HL-60 (cell line): ENCODE measurements around the gene HUNK.

ENCODE experiments used
- DNase-seq, 2 experiments: peaks; one replicate each; pipeline ENCODE4 v3.0.0-alpha.2; 2010 to 2020; ENCODE audit warnings: low read depth in 1 of 2, low spot score in 1 of 2
- H3K27ac ChIP-seq: fragments of 250-450 bp; sonication (Bioruptor Pico); replicated peaks from 2 replicates; pipeline ENCODE4 v1.5.1; 2020; ENCODE audit warnings: mild to moderate bottlenecking, moderate library complexity
- H3K27me3 ChIP-seq: fragments of 250-450 bp; sonication (Bioruptor Pico); 2 replicates; pipeline ENCODE4 v1.5.1; 2021; ENCODE audit warnings: mild to moderate bottlenecking, moderate library complexity; ENCODE audit not compliant: insufficient read depth, poor library complexity, severe bottlenecking
- H3K4me3 ChIP-seq: replicated peaks from 2 replicates; pipeline ENCODE4 v1.5.1; 2011; ENCODE audit warnings: mild to moderate bottlenecking, control low read depth, low read length; ENCODE audit not compliant: insufficient read depth
- GABPA ChIP-seq: IDR thresholded peaks from 2 replicates; pipeline ENCODE4 v1.6.1; 2012; ENCODE audit warnings: low read depth
- POLR2AphosphoS5 ChIP-seq: IDR thresholded peaks from 2 replicates; pipeline ENCODE4 v1.6.1; 2012; ENCODE audit warnings: low read depth
- SPI1 ChIP-seq: IDR thresholded peaks from 2 replicates; pipeline ENCODE4 v1.6.1; 2012; ENCODE audit warnings: low read depth, mild to moderate bottlenecking, borderline replicate concordance
- TF ChIP-seq, protein P1 (sequence below): IDR thresholded peaks from one replicate; pipeline ENCODE4 v1.5.1; 2011; ENCODE audit warnings: low read length, control low read depth, inconsistent platforms; ENCODE audit not compliant: insufficient read depth
- TF ChIP-seq, protein P2 (sequence below): IDR thresholded peaks from 2 replicates; pipeline ENCODE4 v1.6.1; 2012; ENCODE audit warnings: low read depth; ENCODE audit not compliant: insufficient replicate concordance

Gene HUNK

DNA sequence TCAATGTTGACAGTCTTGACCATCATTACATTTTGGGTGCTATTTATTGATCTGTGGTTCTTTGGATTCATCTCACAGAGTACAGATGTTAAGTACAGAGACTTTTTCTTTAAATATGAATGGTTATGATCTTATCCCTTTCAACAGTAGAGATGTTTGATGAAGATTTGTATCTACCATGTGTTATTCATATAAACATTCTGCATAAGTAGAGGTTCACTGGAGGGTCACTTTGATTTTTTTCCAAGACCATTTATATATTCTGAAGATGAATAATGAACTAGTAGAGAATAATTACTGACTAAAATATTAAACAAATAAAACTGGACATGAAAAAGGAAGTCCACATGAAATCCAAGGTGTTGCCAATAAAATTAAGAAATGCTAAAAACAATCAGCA lies 28.6 kb upstream of the HUNK start:
- H3K27ac ChIP-seq, result no peak overlapping the region
- H3K4me3 ChIP-seq, result no peak overlapping the region
- H3K27me3 ChIP-seq, result no peaks in the 10 kb centered on the region
- TF ChIP-seq POLR2AphosphoS5 (no peak), SPI1 (no peak), GABPA (no peak)
- TF ChIP-seq, protein P1, sequence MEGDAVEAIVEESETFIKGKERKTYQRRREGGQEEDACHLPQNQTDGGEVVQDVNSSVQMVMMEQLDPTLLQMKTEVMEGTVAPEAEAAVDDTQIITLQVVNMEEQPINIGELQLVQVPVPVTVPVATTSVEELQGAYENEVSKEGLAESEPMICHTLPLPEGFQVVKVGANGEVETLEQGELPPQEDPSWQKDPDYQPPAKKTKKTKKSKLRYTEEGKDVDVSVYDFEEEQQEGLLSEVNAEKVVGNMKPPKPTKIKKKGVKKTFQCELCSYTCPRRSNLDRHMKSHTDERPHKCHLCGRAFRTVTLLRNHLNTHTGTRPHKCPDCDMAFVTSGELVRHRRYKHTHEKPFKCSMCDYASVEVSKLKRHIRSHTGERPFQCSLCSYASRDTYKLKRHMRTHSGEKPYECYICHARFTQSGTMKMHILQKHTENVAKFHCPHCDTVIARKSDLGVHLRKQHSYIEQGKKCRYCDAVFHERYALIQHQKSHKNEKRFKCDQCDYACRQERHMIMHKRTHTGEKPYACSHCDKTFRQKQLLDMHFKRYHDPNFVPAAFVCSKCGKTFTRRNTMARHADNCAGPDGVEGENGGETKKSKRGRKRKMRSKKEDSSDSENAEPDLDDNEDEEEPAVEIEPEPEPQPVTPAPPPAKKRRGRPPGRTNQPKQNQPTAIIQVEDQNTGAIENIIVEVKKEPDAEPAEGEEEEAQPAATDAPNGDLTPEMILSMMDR, result no peak
- TF ChIP-seq, protein P2, sequence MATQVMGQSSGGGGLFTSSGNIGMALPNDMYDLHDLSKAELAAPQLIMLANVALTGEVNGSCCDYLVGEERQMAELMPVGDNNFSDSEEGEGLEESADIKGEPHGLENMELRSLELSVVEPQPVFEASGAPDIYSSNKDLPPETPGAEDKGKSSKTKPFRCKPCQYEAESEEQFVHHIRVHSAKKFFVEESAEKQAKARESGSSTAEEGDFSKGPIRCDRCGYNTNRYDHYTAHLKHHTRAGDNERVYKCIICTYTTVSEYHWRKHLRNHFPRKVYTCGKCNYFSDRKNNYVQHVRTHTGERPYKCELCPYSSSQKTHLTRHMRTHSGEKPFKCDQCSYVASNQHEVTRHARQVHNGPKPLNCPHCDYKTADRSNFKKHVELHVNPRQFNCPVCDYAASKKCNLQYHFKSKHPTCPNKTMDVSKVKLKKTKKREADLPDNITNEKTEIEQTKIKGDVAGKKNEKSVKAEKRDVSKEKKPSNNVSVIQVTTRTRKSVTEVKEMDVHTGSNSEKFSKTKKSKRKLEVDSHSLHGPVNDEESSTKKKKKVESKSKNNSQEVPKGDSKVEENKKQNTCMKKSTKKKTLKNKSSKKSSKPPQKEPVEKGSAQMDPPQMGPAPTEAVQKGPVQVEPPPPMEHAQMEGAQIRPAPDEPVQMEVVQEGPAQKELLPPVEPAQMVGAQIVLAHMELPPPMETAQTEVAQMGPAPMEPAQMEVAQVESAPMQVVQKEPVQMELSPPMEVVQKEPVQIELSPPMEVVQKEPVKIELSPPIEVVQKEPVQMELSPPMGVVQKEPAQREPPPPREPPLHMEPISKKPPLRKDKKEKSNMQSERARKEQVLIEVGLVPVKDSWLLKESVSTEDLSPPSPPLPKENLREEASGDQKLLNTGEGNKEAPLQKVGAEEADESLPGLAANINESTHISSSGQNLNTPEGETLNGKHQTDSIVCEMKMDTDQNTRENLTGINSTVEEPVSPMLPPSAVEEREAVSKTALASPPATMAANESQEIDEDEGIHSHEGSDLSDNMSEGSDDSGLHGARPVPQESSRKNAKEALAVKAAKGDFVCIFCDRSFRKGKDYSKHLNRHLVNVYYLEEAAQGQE, result no peak
- DNase-seq, result no peak

DNA sequence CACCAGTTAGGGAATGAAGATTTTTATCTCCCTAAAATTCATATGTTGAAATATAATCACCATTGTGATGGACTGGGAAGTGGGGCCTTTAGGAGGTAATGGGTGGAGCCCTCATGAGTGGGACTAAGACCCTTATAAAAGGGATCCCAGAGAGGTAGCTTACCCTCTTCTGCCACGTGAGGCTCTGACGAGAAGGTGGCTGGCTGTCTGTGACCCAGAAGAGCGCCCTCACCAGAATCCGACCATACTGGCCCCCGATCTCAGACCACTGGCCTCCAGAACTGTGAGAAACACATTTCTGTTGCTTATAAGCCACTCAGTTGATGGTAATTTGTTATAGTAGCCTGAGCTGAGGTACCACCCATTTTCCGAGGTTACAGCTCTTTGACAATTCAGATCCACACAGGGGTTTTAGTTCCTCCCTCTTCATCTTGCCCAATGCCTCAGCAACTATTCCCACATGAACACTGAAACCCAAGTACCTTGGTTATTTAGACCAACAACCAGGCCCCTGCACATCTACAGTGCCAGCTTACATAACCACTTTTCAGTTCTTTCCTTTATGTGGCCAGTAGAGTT lies 27.6 kb upstream of the HUNK start:
- Histone ChIP-seq H3K27ac (no peak overlapping the region), H3K4me3 (no peak overlapping the region), H3K27me3 (no peaks in the 10 kb centered on the region)
- TF ChIP-seq SPI1, result no peak
- no peak for TF ChIP-seq POLR2AphosphoS5
- TF ChIP-seq, protein P2, result no peak
- TF ChIP-seq GABPA, result no peak
- TF ChIP-seq, protein P1, result no peak
- DNase-seq, result no peak

DNA sequence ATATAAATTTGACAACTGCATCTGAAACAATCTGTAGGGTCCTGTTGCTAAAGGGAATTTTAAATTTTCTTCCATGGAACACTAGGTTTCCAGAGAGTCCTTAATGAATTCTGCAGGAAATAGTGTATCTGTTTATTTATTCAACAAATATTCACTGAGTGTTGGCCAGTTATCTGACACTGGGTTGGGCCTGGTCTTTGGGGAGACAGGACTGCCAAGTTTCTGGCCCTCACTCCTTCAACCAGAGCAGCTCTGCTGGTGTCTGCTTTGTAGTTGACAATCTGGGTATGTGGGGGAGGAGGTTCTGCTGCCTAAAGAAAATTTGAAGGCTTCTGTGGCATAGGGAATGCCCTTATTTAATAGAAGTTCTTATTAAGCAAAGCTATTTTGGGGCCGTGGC lies 26.1 kb upstream of the HUNK start:
- Histone ChIP-seq H3K27me3 (no peaks in the 10 kb centered on the region), H3K27ac (no peak overlapping the region), H3K4me3 (no peak overlapping the region)
- no peak for DNase-seq
- TF ChIP-seq GABPA (no peak), SPI1 (no peak), POLR2AphosphoS5 (no peak)
- TF ChIP-seq, protein P2, result no peak
- TF ChIP-seq, protein P1, result no peak
